HepG2 (cell line): ENCODE data around the gene APBB2. TPM values are rescaled to one million over a fixed set of nuclear protein-coding genes. Genes with fewer than 3 reads are reported as not detected.
A peak's percentile ranks its signal among the peaks of the same experiment; 100 is the strongest.

ENCODE experiments used
- CEBPG ChIP-seq: IDR thresholded peaks from 2 replicates; pipeline ENCODE4 v1.6.1; 2016
- DNMT1 ChIP-seq: sonication (generic); formaldehyde crosslinking; IDR thresholded peaks from 2 replicates; pipeline ENCODE4 v1.5.1; 2020; ENCODE audit warnings: mild to moderate bottlenecking, missing genetic modification reagents
- FOXA1 ChIP-seq, 2 experiments: fragments of 450-650 bp in 1 of 2; sonication (generic) in 1 of 2; formaldehyde crosslinking in 1 of 2; IDR thresholded peaks; 2 replicates each; pipeline versions ENCODE4 v1.4.0 to v1.6.1; 2016 to 2020; ENCODE audit warnings: missing genetic modification reagents in 1 of 2
- HIC2 ChIP-seq: sonication (generic); formaldehyde crosslinking; IDR thresholded peaks from 2 replicates; pipeline ENCODE4 v1.9.0; 2022; ENCODE audit warnings: low read depth, missing genetic modification reagents
- HMGA1 ChIP-seq: sonication (generic); formaldehyde crosslinking; conservative IDR thresholded peaks from 2 replicates; pipeline ENCODE4 v1.4.0; 2020; ENCODE audit warnings: missing genetic modification reagents
- LBX2 ChIP-seq: sonication (generic); formaldehyde crosslinking; IDR thresholded peaks from 2 replicates; pipeline ENCODE4 v1.5.0; 2020; ENCODE audit warnings: missing genetic modification reagents, mild to moderate bottlenecking, borderline replicate concordance
- MEIS2 ChIP-seq: sonication (generic); formaldehyde crosslinking; IDR thresholded peaks from 2 replicates; pipeline ENCODE4 v1.9.0; 2021; ENCODE audit warnings: mild to moderate bottlenecking, missing genetic modification reagents
- NCOA1 ChIP-seq: sonication (generic); formaldehyde crosslinking; IDR thresholded peaks from 2 replicates; pipeline ENCODE4 v1.9.0; 2021; ENCODE audit warnings: missing genetic modification reagents
- RARA ChIP-seq: IDR thresholded peaks from 2 replicates; pipeline ENCODE4 v1.6.1; 2016; ENCODE audit warnings: missing genetic modification reagents, missing compliant biosample characterization
- REL ChIP-seq: sonication (generic); formaldehyde crosslinking; conservative IDR thresholded peaks from 2 replicates; pipeline ENCODE4 v1.8.0; 2022; ENCODE audit warnings: mild to moderate bottlenecking, missing genetic modification reagents, moderate library complexity
- SRSF1 ChIP-seq: fragments of 200-400 bp; formaldehyde crosslinking; optimal IDR thresholded peaks from 2 replicates; pipeline ENCODE3; 2017; ENCODE audit warnings: mild to moderate bottlenecking, low read depth, low read length, moderate library complexity
- THAP9 ChIP-seq: sonication (generic); formaldehyde crosslinking; IDR thresholded peaks from 2 replicates; pipeline ENCODE4; 2020; ENCODE audit warnings: missing genetic modification reagents, mild to moderate bottlenecking, borderline replicate concordance
- YEATS4 ChIP-seq: sonication (generic); formaldehyde crosslinking; IDR thresholded peaks from 2 replicates; pipeline ENCODE4 v1.4.0; 2020; ENCODE audit warnings: missing genetic modification reagents, borderline replicate concordance
- ZNF503 ChIP-seq: sonication (generic); formaldehyde crosslinking; IDR thresholded peaks from 2 replicates; pipeline ENCODE4 v1.4.0; 2020; ENCODE audit warnings: missing genetic modification reagents
- ZNF563 ChIP-seq: sonication (generic); formaldehyde crosslinking; IDR thresholded peaks from 2 replicates; pipeline ENCODE4 v1.8.0; 2022; ENCODE audit warnings: mild to moderate bottlenecking, moderate library complexity, missing genetic modification reagents
- ZNF615 ChIP-seq: sonication (generic); formaldehyde crosslinking; IDR thresholded peaks from 2 replicates; pipeline ENCODE4 v1.5.0; 2020; ENCODE audit warnings: mild to moderate bottlenecking, missing genetic modification reagents, borderline replicate concordance
- ZSCAN25 ChIP-seq: sonication (generic); formaldehyde crosslinking; IDR thresholded peaks from 2 replicates; pipeline ENCODE4 v1.8.0; 2022; ENCODE audit warnings: mild to moderate bottlenecking, missing genetic modification reagents
- polyA plus RNA-seq, 8 experiments: library from polyadenylated mRNA; depleted of rRNA in 3 of 8; stranded (reverse) in 7 of 8; unstranded in 1 of 8; fragments of >200 nt; fragmentation: Illumina TruSeq in 4 of 8; extraction: Trizol in 4 of 8; gene quantifications; 2 replicates each; pipeline versions ENCODE4 v1.2.1 to v1.2.3, GENCODE V29; 2011 to 2016; ENCODE audit warnings: low read depth in 4 of 8, missing spikeins in 1 of 8, mixed read lengths in 1 of 8; ENCODE audit not compliant: insufficient read depth in 1 of 8
- total RNA-seq, 5 experiments: library from RNA; depleted of rRNA; stranded (reverse); fragments of >200 nt; fragmentation: Illumina TruSeq; extraction: Trizol; gene quantifications; 2 replicates each; pipeline ENCODE4 v1.2.3, GENCODE V29; 2016; ENCODE audit warnings: low read depth in 1 of 5
- TF ChIP-seq, protein P1 (sequence below): sonication (generic); formaldehyde crosslinking; IDR thresholded peaks from 2 replicates; pipeline ENCODE4 v1.4.0; 2020; ENCODE audit warnings: mild to moderate bottlenecking, missing genetic modification reagents
- TF ChIP-seq, protein P2 (sequence below): sonication (generic); formaldehyde crosslinking; IDR thresholded peaks from 2 replicates; pipeline ENCODE4 v1.8.1; 2023; ENCODE audit warnings: mild to moderate bottlenecking, missing genetic modification reagents

Gene APBB2
- total and polyA plus RNA-seq, 2 of the 13 experiments (the other 11 are each of a cell fraction or from before 2014, with no cell fraction given): 11.7 to 17.0 TPM

GRCh38 chr4:41216294-41217019, 2.1 kb upstream of the APBB2 start (continued):
- TF ChIP-seq, protein P1, sequence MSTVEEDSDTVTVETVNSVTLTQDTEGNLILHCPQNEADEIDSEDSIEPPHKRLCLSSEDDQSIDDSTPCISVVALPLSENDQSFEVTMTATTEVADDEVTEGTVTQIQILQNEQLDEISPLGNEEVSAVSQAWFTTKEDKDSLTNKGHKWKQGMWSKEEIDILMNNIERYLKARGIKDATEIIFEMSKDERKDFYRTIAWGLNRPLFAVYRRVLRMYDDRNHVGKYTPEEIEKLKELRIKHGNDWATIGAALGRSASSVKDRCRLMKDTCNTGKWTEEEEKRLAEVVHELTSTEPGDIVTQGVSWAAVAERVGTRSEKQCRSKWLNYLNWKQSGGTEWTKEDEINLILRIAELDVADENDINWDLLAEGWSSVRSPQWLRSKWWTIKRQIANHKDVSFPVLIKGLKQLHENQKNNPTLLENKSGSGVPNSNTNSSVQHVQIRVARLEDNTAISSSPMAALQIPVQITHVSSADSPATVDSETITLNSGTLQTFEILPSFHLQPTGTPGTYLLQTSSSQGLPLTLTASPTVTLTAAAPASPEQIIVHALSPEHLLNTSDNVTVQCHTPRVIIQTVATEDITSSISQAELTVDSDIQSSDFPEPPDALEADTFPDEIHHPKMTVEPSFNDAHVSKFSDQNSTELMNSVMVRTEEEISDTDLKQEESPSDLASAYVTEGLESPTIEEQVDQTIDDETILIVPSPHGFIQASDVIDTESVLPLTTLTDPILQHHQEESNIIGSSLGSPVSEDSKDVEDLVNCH: no peak
- TF ChIP-seq FOXA1 (IDR thresholded peaks at IDR 0.05) (no peak), FOXA1 (CRISPR knock-in tag; IDR thresholded peaks at IDR 0.05) (no peak), REL (CRISPR knock-in tag) (no peak), LBX2 (CRISPR knock-in tag) (no peak), ZNF503 (CRISPR knock-in tag) (peak; percentile 57; the same call in 1 of the 2 replicates), MEIS2 (CRISPR knock-in tag) (no peak; the same call in none of the 2 replicates), ZNF615 (no peak), RARA (no peak), DNMT1 (CRISPR knock-in tag) (no peak), SRSF1 (peak; percentile 67), HMGA1 (CRISPR knock-in tag) (no peak), NCOA1 (CRISPR knock-in tag) (no peak), HIC2 (CRISPR knock-in tag) (no peak), YEATS4 (CRISPR knock-in tag) (peak; percentile 89), ZSCAN25 (no peak; the same call in 1 of the 2 replicates), ZNF563 (CRISPR knock-in tag) (0 out of 2 replicates have a peak, but pooled peaks have one; percentile 54), CEBPG (CRISPR knock-in tag) (peak; percentile 95), THAP9 (CRISPR knock-in tag) (peak; percentile 76; the same call in 1 of the 2 replicates)
- TF ChIP-seq, protein P2, sequence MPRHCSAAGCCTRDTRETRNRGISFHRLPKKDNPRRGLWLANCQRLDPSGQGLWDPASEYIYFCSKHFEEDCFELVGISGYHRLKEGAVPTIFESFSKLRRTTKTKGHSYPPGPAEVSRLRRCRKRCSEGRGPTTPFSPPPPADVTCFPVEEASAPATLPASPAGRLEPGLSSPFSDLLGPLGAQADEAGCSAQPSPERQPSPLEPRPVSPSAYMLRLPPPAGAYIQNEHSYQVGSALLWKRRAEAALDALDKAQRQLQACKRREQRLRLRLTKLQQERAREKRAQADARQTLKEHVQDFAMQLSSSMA: no peak; the same call in 1 of the 2 replicates
